Nephron (organoid): ENCODE data around the gene SEMA3G.

ENCODE experiments used
- H3K27ac Mint-ChIP-seq, 3 experiments: 2 replicates each; pipeline ENCODE4 v1.8.0; 2020; ENCODE audit warnings: mixed read lengths in 3 of 3, mild to moderate bottlenecking in 2 of 3, moderate library complexity in 1 of 3
- H3K27me3 Mint-ChIP-seq: 2 replicates; pipeline ENCODE4 v1.8.0; 2021; ENCODE audit warnings: low read depth, mild to moderate bottlenecking, moderate library complexity, mixed read lengths
- H3K36me3 Mint-ChIP-seq: 2 replicates; pipeline ENCODE4 v1.8.0; 2020; ENCODE audit warnings: low read depth, mixed read lengths
- H3K4me1 Mint-ChIP-seq: 2 replicates; pipeline ENCODE4 v1.8.0; 2020; ENCODE audit warnings: mixed read lengths
- H3K4me3 Mint-ChIP-seq, 3 experiments: 2 replicates each; pipeline ENCODE4 v1.8.0; 2020; ENCODE audit warnings: mild to moderate bottlenecking in 3 of 3, mixed read lengths in 3 of 3, moderate library complexity in 2 of 3
- H3K9me3 Mint-ChIP-seq: 2 replicates; pipeline ENCODE4 v1.8.0; 2020; ENCODE audit warnings: mixed read lengths
- TF ChIP-seq, protein P1 (sequence below), 3 experiments: fragments of 200-600 bp; sonication (generic); IDR thresholded peaks; one replicate each; pipeline ENCODE4 v1.5.0; 2021; ENCODE audit warnings: antibody characterized with exemption in 3 of 3; ENCODE audit not compliant: unreplicated experiment in 3 of 3

The SEMA3G gene

DNA sequence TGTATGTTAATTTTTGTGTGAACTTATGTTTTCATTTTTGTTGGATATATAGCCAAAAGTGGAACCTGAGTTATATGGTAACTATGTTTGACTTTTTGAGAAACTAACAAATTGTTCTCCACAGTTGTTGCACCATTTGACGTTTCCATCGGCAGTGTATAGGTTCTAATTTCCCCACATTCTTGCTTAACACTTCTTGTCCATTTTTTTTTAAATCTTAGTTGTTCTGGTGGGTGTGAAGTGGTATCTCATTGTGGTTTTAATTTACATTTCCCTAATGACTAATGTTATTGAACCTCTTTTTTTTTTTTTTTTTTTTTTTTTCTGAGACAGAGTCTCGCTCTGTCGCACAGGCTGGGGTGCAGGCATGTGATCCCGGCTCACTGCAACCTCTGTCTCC is 18.5 kb upstream of the SEMA3G start:
- TF ChIP-seq, protein P1, sequence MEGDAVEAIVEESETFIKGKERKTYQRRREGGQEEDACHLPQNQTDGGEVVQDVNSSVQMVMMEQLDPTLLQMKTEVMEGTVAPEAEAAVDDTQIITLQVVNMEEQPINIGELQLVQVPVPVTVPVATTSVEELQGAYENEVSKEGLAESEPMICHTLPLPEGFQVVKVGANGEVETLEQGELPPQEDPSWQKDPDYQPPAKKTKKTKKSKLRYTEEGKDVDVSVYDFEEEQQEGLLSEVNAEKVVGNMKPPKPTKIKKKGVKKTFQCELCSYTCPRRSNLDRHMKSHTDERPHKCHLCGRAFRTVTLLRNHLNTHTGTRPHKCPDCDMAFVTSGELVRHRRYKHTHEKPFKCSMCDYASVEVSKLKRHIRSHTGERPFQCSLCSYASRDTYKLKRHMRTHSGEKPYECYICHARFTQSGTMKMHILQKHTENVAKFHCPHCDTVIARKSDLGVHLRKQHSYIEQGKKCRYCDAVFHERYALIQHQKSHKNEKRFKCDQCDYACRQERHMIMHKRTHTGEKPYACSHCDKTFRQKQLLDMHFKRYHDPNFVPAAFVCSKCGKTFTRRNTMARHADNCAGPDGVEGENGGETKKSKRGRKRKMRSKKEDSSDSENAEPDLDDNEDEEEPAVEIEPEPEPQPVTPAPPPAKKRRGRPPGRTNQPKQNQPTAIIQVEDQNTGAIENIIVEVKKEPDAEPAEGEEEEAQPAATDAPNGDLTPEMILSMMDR (IDR thresholded peaks at IDR 0.05; ENCODE audit: unreplicated experiment in 3 of 3) = no peak
- peaks cover 10% of the 10 kb centered on the region for H3K4me1 Mint-ChIP-seq
- peaks cover 52% of the 10 kb centered on the region for H3K36me3 Mint-ChIP-seq
- H3K4me3 Mint-ChIP-seq = no peak overlapping the region
- no peak overlapping the region for H3K27ac Mint-ChIP-seq
- H3K27me3 Mint-ChIP-seq = no peaks in the 10 kb centered on the region
- no peaks in the 10 kb centered on the region for H3K9me3 Mint-ChIP-seq

DNA sequence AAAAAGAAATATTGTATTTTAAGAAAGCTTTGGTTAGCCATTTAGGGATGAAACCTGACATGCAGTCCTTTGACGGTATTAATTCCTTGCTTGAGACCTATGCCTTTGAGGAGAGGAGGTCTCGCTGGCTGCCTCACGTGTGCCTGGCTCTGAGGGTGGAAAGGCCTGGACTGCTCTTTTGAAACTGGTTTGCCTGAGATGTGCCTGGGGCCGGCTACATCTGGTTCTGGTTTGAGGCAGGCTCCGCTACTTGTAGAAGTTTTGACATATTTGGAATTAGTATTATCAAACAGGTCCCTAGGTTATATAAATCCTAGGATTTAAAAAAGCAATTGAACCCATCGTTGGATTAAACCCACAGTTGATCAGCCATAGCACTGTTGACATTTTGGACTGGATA is 17.0 kb upstream of the SEMA3G start:
- TF ChIP-seq, protein P1 (IDR thresholded peaks at IDR 0.05; ENCODE audit: unreplicated experiment in 3 of 3) = no peak
- H3K4me1 Mint-ChIP-seq = peaks cover 15% of the 10 kb centered on the region
- H3K36me3 Mint-ChIP-seq = peaks cover 62% of the 10 kb centered on the region
- H3K9me3 Mint-ChIP-seq = no peaks in the 10 kb centered on the region
- no peak overlapping the region for H3K27ac Mint-ChIP-seq
- H3K4me3 Mint-ChIP-seq = no peak overlapping the region
- H3K27me3 Mint-ChIP-seq = no peaks in the 10 kb centered on the region

DNA sequence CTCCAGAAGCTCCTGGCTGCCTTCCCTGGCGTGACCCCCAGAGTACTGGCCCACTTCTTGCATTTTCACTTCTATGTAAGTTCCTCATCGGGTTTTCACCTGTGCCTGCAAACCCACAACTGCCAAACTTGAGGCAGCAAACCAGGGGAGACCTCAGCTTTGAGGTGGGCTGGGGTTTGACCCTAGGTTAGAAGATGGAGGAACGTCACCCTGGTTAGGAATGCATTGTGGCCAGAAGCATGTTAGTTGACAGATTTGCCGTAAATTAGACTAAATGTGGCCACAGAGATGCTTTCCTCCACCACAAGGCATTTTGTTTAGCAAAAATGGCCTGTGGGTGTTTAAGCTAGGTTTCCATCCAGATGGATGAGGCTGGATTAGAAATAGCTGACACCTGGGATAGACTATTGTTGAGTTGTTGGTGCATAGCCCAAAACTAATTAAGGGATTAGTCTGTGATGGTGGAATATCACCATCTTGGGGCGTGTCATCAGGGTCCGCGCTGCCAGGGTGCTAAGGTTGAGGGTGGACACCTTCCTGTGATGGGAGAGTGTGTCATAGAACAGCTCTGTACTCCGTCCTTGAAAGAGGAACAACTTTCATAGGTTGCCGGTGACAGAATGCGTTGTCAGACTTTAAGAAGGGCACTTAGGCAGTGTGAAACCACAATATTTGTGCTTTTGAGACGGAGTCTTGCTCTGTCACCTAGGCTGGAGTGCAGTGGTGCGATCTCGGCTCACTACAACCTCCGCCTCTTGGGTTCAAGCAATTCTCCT is 14.1 kb upstream of the SEMA3G start:
- H3K4me3 Mint-ChIP-seq = no peak overlapping the region
- TF ChIP-seq, protein P1 (IDR thresholded peaks at IDR 0.05; ENCODE audit: unreplicated experiment in 3 of 3) = no peak
- H3K27me3 Mint-ChIP-seq = no peaks in the 10 kb centered on the region
- peaks cover 29% of the 10 kb centered on the region for H3K4me1 Mint-ChIP-seq
- no peak overlapping the region for H3K27ac Mint-ChIP-seq
- H3K9me3 Mint-ChIP-seq = no peaks in the 10 kb centered on the region
- peaks cover 51% of the 10 kb centered on the region for H3K36me3 Mint-ChIP-seq

DNA sequence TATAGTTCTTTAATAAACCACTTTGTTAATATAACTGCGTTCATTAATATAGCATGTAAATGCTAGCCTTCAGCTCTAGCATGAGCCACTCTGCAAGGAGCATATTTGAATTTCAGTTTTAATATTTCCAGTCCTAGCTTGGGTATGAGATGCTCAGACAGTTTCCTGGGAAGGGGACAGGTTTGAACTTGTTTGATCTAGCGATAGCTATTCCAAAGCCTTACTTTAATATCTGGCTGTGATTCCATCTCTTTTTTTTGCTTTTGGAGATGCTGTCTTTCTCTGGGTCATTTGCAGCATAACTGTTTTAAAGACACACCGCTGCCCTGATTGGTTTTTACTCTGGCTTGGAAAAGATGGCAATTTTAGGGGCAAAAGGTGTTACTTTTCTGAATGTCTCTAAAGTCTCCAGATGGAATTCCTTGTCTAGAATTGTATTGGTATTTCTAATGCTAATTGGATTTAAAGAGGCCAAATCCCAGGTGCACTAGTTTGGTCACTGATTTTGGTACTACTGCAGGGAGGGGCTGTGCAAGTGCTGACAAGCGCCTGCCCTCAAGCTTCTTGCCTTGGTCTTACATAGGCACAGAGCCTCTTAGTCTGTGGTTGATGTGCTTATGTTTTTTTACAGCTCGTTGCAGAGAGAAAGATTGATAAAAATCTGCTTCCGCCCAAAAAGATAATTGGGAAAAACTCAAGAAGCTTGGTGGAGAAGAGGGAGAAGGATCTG is 13.3 kb upstream of the SEMA3G start:
- Mint-ChIP-seq H3K36me3 (peaks cover 47% of the 10 kb centered on the region), H3K27ac (no peak overlapping the region), H3K9me3 (no peaks in the 10 kb centered on the region), H3K27me3 (no peaks in the 10 kb centered on the region), H3K4me3 (peak overlapping the region; percentile 68 to 98 (median 94)), H3K4me1 (peaks cover 29% of the 10 kb centered on the region)
- TF ChIP-seq, protein P1 (IDR thresholded peaks at IDR 0.05; ENCODE audit: unreplicated experiment in 3 of 3) = no peak

DNA sequence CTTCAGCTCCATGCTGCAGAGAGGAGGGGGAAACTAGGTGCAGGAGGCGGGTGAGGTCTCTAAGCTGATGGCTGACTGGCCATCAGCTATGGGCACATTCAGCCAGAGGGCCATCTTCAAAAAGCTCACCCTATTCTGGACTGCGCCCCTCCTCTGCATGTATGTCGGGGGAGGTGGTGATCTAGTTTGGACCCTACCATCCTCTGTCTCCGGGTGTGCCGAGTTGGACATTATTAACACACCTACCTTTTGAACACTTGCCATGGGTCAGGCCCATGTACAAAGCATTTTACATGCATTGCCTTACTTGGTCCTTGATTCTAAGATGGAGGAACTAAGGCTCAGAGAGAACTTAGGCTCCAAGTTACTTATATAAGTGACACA is 11.9 kb upstream of the SEMA3G start:
- Mint-ChIP-seq H3K9me3 (no peaks in the 10 kb centered on the region), H3K4me1 (peaks cover 33% of the 10 kb centered on the region), H3K27me3 (no peaks in the 10 kb centered on the region), H3K27ac (peak overlapping the region; percentile 88 to 96 (median 95)), H3K4me3 (peak overlapping the region; percentile 94 to 99 (median 98)), H3K36me3 (peaks cover 34% of the 10 kb centered on the region)
- TF ChIP-seq, protein P1 (IDR thresholded peaks at IDR 0.05; ENCODE audit: unreplicated experiment in 3 of 3) = no peak
